Skin epidermis (tissue), 12 donors: ENCODE data around the gene SLCO3A1.

Experiments used
- H3K27ac ChIP-seq, 21 experiments: fragments of 200-600 bp; sonication (generic) in 11 of 21; one replicate each; pipeline ENCODE4 v1.5.0; 2020; ENCODE audit warnings: mild to moderate bottlenecking in 3 of 21, inconsistent platforms in 2 of 21, moderate library complexity in 2 of 21
- H3K4me3 ChIP-seq, 7 experiments: fragments of 200-600 bp; sonication (generic) in 2 of 7; one replicate each; pipeline ENCODE4 v1.5.0; 2020; ENCODE audit warnings: inconsistent platforms in 2 of 7, mild to moderate bottlenecking in 2 of 7, moderate library complexity in 1 of 7

SLCO3A1 gene

DNA sequence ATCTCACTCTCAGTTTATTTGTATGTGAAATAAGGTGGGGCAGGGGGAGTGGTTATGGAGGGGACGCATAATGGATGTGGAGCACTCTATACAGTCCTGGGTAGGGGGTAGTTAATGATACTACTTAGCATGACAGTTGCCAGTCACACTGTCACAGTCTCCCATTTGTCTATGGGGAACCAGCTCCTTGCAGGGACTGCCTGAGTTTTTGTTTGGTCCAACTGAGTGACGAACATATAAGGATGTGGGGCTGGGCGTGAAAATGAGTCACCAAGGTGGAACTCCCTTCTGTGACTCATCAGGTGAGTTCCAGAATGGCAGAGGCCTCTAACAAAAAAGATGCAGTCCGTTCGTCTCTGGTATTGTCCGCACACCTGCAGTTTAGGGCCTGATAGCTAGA lies 304.9 kb downstream of the SLCO3A1 start:
- no peak overlapping the region for H3K27ac ChIP-seq
- no peak overlapping the region for H3K4me3 ChIP-seq

DNA sequence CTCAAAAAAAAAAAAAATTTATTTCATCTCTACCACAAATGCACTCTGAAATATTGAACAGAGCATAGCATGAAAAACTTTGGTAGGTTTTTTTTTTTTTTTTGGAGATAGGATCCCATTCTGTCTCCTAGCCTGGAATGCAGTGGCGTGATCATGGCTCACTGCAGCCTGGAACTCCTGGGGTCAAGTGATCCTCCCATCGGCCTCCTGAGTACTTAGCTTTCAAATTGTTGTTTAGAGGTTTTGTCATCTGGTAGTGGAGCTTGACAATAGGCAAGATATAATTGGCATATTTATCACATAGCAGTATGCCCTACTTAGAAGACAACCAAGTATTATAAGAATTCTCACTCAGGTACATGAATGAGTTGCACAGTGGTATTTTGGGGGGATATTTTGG lies 306.0 kb downstream of the SLCO3A1 start:
- Histone ChIP-seq H3K4me3 (no peak overlapping the region), H3K27ac (no peak overlapping the region)

DNA sequence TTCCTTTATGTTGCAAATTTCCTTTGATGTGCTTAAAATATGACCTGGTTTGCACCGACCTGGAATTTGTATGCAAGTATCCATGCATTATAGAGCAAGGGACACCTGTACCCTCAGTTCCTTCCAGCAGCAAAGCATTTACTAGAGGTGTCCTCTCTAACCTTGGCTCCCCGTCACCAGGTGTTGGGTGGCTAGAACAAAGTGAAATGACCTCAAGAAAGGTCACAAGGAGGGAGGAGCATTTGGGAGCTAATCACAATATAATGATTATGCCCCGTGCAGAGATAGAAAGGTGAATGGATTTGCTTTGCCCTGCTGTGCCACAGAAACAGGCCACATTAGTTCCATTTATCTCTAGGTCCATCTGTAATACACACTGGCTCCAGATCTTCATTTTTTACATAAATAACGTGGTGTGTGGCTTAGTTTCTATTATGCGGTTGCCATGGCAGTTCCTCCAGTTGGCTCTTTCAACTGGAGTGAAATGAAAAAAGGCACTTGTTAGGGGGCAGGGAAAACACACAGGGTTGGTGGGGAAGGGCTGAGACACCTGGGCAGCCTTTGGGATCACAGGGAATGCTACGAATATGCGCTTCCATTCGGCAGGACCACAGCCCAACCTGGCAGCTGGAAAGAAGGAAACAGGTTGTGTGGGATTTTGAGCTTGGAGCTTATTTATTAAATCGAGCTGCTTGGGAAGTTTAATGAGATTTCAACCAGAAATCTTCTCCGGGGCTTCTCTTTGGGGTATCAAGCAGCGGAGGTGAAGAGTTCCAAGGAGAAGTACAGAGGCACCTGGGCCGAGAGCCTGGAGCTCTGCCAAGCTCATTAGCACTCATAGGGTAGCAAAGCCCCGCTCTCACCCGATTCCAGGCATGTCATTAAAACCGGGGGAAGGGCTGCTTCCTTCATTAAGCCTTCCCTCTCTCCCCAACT lies 306.7 kb downstream of the SLCO3A1 start:
- no peak overlapping the region for H3K27ac ChIP-seq

DNA sequence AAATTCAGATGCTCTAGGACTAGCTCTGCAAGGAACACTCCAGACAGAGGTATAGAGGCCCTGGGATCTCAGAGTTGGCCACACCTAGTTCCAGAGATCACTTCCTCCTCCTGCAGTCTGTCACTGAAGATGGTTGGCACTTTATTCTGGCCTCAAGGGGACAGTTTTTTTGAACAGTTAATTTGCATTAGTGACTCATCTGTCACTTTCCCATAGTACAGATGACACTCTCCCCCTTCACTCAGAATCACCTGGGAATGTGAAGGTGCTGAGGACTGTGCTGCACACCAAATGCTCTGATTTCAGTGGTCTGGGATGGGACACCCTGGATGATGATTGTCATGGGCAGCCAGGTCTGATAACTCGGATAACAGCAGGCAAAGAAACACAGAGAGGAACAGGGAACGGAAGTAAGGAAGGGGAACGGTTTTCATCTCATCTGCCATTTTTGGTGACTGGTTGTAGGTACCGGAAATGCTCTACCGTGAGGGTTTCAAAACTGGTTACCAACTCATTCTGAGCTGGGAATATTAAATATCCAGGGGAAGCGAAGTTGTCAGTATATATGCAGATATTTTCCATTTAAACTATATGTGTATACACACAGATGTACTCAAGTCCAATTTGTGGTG lies 307.6 kb downstream of the SLCO3A1 start:
- Histone ChIP-seq H3K27ac (no peak overlapping the region), H3K4me3 (no peak overlapping the region)

More for the DNA sequence above, 306.7 kb downstream of the SLCO3A1 start:
- H3K4me3 ChIP-seq = no peak overlapping the region

DNA sequence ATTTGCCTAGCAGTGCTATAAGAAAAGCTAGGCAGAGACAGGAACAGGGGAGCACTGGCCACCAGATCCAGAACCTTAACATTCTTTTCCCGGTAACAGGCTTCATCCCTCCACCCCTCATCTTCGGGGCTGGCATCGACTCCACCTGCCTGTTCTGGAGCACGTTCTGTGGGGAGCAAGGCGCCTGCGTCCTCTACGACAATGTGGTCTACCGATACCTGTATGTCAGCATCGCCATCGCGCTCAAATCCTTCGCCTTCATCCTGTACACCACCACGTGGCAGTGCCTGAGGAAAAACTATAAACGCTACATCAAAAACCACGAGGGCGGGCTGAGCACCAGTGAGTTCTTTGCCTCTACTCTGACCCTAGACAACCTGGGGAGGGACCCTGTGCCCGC lies 309.1 kb downstream of the SLCO3A1 start:
- H3K27ac ChIP-seq = no peak overlapping the region
- no peak overlapping the region for H3K4me3 ChIP-seq

DNA sequence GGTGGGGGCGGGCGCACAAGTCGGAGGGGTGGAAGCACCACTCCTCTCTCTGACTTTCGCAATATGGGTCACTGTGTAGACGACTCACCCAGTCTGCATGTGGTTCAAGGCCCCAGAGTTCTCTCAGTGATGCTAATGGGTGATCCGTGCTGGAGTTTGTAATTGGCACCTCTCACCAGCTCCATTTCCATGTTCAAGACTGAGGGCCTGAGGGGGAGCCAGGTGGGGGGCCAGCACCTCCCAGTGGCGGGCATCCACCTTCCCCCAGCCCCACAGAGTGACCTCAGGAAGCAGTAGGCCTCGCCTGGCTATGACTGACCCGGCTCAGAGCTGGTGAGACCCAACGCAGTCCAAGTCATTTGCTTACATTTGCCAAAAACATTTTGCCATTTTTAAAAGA lies 310.1 kb downstream of the SLCO3A1 start:
- peak overlapping the region in 2 of 21 experiments; percentile 3 to 37 for H3K27ac ChIP-seq

DNA sequence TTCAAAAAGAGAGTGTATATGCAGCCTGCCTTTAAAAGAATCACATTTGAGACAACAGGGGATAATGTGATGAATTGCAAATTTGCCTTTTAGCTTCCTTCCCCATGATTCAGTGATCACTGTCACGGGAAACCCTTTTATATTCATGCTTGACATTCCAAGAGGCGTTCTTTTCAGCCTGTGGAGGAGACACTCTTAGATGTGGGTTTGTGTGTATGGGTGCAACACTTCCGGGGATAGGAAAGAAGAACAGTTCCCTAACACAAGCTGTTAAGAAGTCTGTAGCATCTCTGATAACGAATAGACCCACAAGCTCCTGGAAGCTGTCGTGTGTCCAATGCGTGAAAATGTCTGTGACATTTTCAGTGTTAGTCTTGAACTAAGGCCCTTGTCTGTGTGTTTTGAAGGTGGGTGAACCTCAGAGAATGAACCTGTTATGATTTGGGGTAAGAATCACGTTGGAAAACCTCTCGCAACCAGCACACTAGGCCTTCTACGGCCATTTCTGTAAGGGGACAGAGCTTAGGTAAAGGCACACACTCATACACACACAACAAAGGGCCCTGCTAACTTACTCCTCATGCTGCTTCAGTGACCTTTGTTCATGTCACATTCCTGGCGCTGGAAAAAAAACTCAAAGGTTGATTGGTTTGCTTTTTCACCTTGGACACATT lies 311.0 kb downstream of the SLCO3A1 start:
- no peak overlapping the region for H3K27ac ChIP-seq

More for the DNA sequence above, 310.1 kb downstream of the SLCO3A1 start:
- no peak overlapping the region for H3K4me3 ChIP-seq

DNA sequence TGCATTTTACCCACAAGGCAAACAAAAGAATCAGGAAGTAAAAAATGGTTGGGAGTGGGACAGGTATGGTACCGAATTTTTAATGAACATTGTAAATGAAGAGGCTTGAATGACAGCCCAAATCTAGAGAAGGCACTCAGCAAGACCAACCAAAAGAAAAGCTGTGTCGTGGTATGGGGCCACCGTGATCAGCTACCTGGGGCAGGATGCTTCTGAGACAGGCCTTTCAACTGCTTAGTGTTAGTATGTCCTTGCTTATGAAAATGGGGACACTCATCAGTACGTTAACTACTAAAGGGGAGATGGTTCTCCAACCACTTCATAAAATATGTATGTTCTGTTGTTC lies 311.5 kb downstream of the SLCO3A1 start:
- Histone ChIP-seq H3K4me3 (no peak overlapping the region), H3K27ac (no peak overlapping the region)

More for the DNA sequence above, 311.0 kb downstream of the SLCO3A1 start:
- H3K4me3 ChIP-seq = no peak overlapping the region

DNA sequence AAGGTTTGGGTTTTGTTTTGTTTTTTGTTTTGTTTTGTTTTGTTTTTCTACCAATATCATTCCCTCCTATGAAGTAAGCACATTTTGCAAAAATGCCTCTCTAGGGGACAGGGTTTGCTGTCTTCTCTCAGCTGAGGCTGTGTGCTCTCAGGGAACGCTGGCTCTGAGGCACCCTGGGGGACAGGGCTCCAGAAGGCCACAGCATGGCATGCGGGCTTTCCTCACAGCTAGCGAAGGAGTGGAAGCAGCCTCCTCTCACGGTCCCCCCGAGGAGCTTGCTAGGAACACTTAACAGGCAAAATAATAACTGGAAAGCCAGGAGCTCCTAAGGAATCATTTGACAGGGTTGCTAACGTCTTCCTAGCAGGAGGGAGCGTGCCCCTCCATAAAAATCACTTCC lies 312.5 kb downstream of the SLCO3A1 start:
- Histone ChIP-seq H3K27ac (no peak overlapping the region), H3K4me3 (no peak overlapping the region)

DNA sequence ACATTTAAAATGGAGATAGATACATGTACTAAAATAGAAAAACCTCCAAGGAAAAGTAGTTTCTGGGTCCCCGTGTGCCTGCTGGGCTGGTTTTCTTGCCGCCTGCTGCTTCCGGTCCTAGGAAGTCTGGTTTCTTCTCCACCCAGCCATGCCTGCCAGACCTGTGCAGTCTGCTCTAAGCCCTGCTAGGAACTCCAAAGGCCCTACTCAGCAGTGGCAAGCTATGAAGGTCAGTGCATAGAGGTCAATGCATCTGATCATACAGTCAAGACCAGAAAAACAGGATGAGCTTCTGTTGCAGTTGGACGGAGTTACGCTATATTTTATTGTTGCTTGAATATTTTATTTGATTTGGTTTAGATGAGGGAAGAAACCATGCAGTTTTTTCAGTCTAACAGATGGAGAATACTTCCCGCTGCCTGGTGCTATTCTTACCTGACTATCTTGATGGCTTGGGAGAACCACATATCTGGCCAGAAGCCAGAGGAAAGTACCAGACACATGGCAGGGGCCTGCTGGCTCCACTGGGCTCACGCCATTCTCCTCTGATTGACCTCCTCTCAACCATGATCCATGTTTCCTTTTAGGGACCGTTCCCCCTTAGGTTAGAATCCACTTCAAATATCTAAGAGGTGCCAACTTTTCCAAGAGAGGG lies 313.4 kb downstream of the SLCO3A1 start:
- Histone ChIP-seq H3K27ac (no peak overlapping the region), H3K4me3 (no peak overlapping the region)

DNA sequence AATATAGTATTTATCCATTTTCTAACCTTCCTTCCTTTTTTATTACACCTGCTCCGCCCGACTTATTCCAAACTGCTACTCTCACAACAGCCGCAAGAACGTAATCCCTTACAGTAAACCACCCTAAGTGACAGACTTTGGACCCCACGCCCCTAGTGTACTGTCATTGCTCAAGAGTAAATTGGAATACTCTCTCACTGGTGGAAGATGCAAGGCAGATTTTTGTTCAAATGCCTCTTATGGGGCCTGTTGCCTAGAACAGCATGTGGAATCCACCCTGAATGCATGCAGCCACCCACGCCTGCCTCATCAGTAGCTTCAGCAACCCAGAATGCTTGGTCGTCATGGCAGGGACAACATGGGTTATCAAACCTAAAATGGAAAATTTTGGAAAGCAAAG lies 313.9 kb downstream of the SLCO3A1 start:
- Histone ChIP-seq H3K4me3 (no peak overlapping the region), H3K27ac (no peak overlapping the region)

DNA sequence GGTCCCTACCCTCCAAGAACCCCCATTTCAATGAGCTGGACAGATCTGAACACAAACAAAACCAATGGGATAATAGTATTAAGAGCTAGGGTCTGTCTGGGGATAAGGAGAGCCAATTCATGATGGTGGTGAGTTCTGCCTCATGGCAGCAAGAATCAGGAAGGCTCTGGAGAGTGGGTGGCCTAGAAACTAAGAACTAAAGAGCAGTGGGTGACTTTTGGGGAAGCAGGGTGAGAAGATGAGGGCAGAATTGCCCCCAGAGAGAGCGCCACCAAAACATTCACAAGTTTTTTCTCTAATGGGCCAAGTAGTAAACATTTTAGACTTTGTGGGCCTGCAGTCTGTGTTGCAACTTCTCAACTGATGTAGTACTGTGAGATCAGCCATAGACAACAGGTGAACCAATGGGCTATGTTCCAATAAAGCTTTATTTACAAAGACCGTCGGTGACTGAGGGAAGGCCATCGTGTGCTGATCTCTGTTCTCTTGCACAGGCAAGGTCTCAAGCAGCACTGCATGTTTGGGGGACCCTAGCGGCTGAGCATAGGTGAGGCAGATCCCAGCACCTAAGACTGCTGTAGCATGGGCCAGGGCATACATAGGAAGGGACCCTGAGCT lies 314.7 kb downstream of the SLCO3A1 start:
- Histone ChIP-seq H3K27ac (no peak overlapping the region), H3K4me3 (no peak overlapping the region)

DNA sequence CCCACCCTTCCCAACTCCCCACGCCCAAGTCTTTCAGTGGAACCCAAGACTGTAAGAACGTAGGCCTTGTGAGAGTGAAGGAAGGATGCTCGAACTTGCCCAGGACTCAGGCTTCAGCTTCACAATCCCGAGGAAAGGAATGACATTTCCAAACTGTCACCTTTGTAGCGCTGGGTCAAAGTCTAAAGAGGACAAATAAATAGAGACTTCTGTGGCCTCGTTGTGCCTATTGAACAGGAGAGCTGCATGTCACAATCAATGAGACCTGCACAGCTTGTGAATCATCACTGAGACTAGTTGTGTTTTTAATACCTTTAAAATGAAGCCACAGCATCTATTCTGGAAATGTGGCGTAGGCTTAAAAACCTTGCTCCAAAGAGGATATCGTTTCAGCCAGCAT lies 317.4 kb downstream of the SLCO3A1 start:
- Histone ChIP-seq H3K27ac (no peak overlapping the region), H3K4me3 (no peak overlapping the region)

DNA sequence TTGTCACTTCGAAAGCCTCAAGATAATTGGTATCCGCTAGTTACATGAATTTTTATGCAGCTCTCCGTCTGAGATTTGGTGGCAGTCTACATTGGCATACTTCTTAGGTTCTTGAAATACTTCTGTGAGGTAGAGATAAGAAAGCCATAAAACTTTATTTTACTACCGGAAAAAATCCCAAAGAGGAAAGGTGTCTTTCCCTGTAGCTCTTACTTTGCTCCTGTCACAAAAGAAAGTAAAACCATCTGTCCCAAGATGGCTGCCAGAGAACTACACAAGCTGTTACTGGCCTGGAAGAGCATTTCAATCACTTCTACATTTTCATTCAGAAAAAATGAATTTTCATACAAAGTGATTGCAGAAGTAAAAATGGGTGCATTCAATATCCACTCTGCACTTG lies 325.4 kb downstream of the SLCO3A1 start:
- no peak overlapping the region for H3K27ac ChIP-seq

DNA sequence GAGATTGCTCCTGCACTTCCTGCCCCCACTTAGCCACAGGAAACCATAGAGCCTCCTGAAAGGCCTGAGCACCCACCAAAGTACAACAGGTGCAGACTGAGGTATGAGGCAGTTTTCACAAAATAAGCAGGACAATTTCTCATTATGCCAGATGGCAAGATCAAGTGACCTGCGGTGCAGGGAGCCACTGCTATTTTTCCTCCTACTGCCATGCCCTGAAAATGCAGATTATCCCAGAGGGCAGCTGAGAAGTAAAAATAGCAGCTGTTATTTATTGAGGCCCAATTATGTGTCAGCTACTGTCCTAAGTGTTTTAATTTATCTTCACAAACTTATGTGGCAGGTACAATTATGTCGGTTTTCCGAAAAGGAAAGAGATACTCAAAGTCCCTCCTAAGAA lies 330.6 kb downstream of the SLCO3A1 start:
- H3K4me3 ChIP-seq = no peak overlapping the region
- no peak overlapping the region for H3K27ac ChIP-seq

More for the DNA sequence above, 325.4 kb downstream of the SLCO3A1 start:
- no peak overlapping the region for H3K4me3 ChIP-seq

DNA sequence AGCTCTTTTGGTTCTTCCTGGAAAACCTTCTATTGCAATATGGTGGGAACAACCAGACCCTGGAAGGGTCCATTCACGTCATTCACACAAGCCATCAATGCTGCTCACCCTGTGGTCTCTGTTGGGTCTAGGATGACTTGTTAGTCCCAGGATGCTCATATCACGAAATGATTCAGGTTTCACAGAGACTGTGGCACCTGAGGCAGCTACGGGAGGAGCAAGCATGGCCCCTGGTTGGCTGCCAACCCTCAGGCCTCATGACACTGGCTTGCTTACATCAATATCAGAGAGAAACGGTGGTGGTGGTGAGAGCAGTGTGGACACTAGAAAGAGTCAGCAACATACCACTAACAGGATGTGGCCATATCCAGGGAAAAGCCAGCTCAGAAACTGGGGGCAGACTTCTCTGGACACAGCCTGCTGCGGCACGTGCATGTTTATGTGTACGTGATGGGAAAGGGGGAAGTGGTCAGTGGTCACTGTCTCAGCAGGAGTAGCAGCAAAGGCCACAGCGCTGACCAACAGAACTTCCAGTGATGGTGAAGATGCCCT lies 331.2 kb downstream of the SLCO3A1 start:
- no peak overlapping the region for H3K4me3 ChIP-seq
- no peak overlapping the region for H3K27ac ChIP-seq

DNA sequence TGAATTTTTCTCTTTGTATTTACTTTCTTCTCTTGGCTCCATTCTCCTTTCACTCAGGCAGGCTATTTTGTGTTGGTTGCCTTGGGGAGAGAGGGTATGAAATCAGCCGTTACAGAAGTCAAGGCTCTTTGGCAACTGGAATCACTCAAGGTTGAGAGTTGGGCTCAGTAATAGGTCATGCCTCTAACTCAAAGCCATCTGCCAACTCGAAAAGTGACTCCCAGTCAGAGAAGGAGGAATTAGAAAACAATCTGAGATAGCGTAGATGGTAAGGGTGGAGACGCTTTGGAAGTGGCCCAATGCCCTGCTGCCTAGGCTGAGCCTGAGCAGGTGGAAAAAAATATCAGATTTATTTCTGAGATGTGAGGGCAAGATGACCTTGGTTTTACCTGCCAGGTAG lies 334.5 kb downstream of the SLCO3A1 start:
- Histone ChIP-seq H3K4me3 (no peak overlapping the region), H3K27ac (no peak overlapping the region)

DNA sequence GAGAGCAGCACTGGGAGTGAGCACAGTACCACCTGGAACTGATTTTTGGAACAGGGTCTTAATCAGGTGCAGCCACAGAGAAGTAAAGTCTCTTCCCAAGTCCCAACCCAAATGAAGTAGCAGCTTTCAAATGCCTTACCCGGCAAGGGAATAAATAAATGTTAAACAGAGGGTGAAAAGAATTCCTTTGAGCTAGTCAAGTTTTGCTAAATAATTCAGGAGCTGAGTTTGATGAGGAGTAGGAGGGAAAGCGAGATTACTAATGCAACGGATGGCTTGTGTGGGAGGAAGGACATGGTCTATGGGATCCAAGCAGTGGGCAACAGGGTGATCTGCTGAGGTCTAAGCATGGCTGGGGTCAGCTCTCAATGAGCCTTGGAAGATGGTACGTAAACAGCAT lies 335.7 kb downstream of the SLCO3A1 start:
- Histone ChIP-seq H3K27ac (no peak overlapping the region), H3K4me3 (no peak overlapping the region)

DNA sequence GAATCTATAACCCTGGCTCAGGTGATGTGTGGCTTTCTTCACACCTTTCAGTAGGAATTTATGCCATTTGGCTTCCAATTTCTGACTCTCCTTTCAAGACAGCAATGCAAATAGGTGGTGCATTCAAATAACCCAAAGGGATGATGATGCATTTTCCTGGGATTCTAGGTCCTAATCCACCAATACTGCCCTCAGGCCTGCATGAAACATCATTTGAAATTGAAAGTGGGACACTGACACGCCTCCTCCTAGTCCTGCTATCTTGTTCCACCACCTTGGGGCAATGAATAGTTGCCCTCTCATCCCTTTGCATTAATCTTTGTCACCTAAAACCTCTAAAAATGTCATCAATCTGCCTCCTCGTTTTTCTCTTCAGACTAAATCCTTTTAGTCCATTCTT lies 341.7 kb downstream of the SLCO3A1 start:
- no peak overlapping the region for H3K27ac ChIP-seq
- H3K4me3 ChIP-seq = no peak overlapping the region

DNA sequence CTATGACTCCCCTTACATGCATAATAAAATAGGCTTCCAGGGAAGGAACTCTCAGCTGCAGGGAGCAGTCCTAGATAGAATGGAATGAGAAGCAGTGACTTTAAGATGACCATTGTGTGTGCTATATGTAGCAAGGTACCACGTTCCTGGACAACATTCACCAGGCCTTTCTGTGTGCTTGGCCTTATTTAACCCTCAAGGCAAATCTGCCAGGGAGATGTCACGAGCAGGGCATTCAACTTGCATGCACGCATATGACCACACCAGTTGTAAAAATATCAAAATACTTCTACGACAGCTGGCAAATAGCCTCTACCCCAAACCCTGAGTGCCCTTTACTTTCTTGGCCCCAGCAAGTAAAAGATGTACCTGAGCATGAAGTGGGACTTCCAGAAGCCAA lies 342.8 kb downstream of the SLCO3A1 start:
- H3K27ac ChIP-seq = no peak overlapping the region
- no peak overlapping the region for H3K4me3 ChIP-seq
